Astrocyte (in vitro differentiated cells and primary cell): Measurements from ENCODE around the gene SNED1. TPM values are rescaled to one million over a fixed set of nuclear protein-coding genes. Genes with fewer than 3 reads are reported as not detected.

Experiments used
- DNase-seq: peaks from one replicate; pipeline ENCODE4 v3.0.0-alpha.2; 2010; ENCODE audit warnings: low read depth
- FAIRE-seq: peaks from 2 replicates; lab custom pipeline; 2011; peaks lifted over from hg19 to GRCh38; lab: Jason Lieb, UNC
- H2AFZ ChIP-seq: 2 replicates; pipeline ENCODE4 v1.6.0; 2012; ENCODE audit warnings: low read depth, low read length, inconsistent platforms
- H3K27ac ChIP-seq: 2 replicates; pipeline ENCODE4 v1.5.1; 2011; ENCODE audit warnings: low read depth, low read length, inconsistent platforms
- H3K27me3 ChIP-seq: 2 replicates; pipeline ENCODE4 v1.6.0; 2011; ENCODE audit warnings: low read length, inconsistent platforms; ENCODE audit not compliant: insufficient read depth
- H3K36me3 ChIP-seq: 2 replicates; pipeline ENCODE4 v1.5.1; 2011; ENCODE audit warnings: low read length, inconsistent platforms; ENCODE audit not compliant: insufficient read depth
- H3K4me1 ChIP-seq: 2 replicates; pipeline ENCODE4 v1.5.1; 2011; ENCODE audit warnings: low read length, inconsistent platforms; ENCODE audit not compliant: insufficient read depth
- H3K4me2 ChIP-seq: 2 replicates; pipeline ENCODE4 v1.6.0; 2012; ENCODE audit warnings: low read length, inconsistent platforms
- H3K4me3 ChIP-seq: 2 replicates; pipeline ENCODE4 v1.5.1; 2011; ENCODE audit warnings: low read depth, mild to moderate bottlenecking, low read length, inconsistent platforms; ENCODE audit not compliant: insufficient read depth
- H3K79me2 ChIP-seq: 2 replicates; pipeline ENCODE4 v1.6.0; 2012; ENCODE audit warnings: mild to moderate bottlenecking, low read length, inconsistent platforms; ENCODE audit not compliant: insufficient read depth
- H3K9ac ChIP-seq: 2 replicates; pipeline ENCODE4 v1.6.0; 2012; ENCODE audit warnings: mild to moderate bottlenecking, low read length, inconsistent platforms
- H3K9me3 ChIP-seq: 2 replicates; pipeline ENCODE4 v1.5.1; 2012; ENCODE audit warnings: low read depth, mild to moderate bottlenecking, low read length, inconsistent platforms; ENCODE audit not compliant: insufficient read depth
- H4K20me1 ChIP-seq: 2 replicates; pipeline ENCODE4 v1.6.0; 2012; ENCODE audit warnings: low read length, inconsistent platforms; ENCODE audit not compliant: insufficient read depth
- H3K27ac Mint-ChIP-seq: one replicate; pipeline ENCODE4 v1.8.0; 2021; ENCODE audit warnings: mild to moderate bottlenecking, mixed read lengths; ENCODE audit not compliant: unreplicated experiment
- H3K27me3 Mint-ChIP-seq: one replicate; pipeline ENCODE4 v1.8.0; 2021; ENCODE audit warnings: low read depth, mixed read lengths; ENCODE audit not compliant: unreplicated experiment
- H3K36me3 Mint-ChIP-seq: one replicate; pipeline ENCODE4 v1.8.0; 2021; ENCODE audit warnings: low read depth, mixed read lengths; ENCODE audit not compliant: unreplicated experiment
- H3K4me1 Mint-ChIP-seq: one replicate; pipeline ENCODE4 v1.8.0; 2021; ENCODE audit warnings: low read depth, mixed read lengths; ENCODE audit not compliant: unreplicated experiment
- H3K4me3 Mint-ChIP-seq: one replicate; pipeline ENCODE4 v1.8.0; 2021; ENCODE audit warnings: mild to moderate bottlenecking, moderate library complexity, mixed read lengths; ENCODE audit not compliant: unreplicated experiment
- H3K9me3 Mint-ChIP-seq: one replicate; pipeline ENCODE4 v1.8.0; 2021; ENCODE audit warnings: mild to moderate bottlenecking, mixed read lengths; ENCODE audit not compliant: unreplicated experiment
- EZH2 ChIP-seq: IDR thresholded peaks from 2 replicates; pipeline ENCODE4 v1.6.1; 2012; ENCODE audit warnings: mild to moderate bottlenecking, low read length, inconsistent platforms; ENCODE audit not compliant: insufficient read depth
- total RNA-seq: library from RNA; stranded (reverse); gene quantifications from 2 replicates; pipeline ENCODE4 v1.2.1, GENCODE V29; 2021
- TF ChIP-seq, protein P1 (sequence below): IDR thresholded peaks from 2 replicates; pipeline ENCODE4 v1.5.1; 2011; ENCODE audit warnings: low read depth, mild to moderate bottlenecking, inconsistent platforms, low read length, moderate library complexity; ENCODE audit not compliant: insufficient read depth

The SNED1 gene
- total RNA-seq, 1 donor from 2014 or later = 0.23 TPM

DNA sequence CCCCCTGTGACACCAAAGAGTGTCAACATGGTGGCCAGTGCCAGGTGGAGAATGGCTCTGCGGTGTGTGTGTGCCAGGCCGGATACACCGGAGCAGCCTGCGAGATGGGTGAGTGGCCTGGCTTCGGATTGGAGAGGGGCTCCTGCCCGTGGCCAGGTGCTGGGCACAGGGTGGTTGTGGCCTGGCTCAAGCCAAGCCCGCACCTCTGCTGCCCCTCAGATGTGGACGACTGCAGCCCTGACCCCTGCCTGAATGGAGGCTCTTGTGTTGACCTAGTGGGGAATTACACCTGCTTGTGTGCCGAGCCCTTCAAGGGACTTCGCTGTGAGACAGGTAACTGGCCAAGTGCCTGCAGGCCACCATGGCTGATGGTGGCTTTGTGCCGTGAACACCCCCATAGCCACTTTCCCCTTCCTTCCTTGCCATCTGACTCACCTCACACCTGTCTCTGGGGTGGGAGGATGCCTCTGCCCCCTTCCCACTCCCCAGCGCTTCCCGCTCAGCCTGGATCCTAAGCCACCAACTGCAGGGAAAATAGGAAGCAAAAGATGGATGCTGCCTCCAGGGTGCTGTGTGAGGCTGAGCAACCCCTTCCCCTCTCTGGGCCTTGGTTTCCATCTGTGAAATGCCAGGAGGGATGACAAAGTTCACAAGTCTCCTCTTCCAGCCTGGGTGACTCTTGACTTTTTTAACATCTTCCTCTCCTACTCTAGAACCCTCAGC lies 41.8 kb downstream of the SNED1 start:
- DNase-seq (no peak), FAIRE-seq (no peak)
- Histone ChIP-seq H3K4me2 (no peak overlapping the region), H3K27me3 (peaks cover 11% of the 10 kb centered on the region), H3K9ac (no peak overlapping the region), H4K20me1 (peaks cover 3% of the 10 kb centered on the region), H3K4me3 (no peak overlapping the region), H3K27ac (no peak overlapping the region), H3K79me2 (no peaks in the 10 kb centered on the region), H2AFZ (no peak overlapping the region), H3K4me1 (peaks cover 7% of the 10 kb centered on the region), H3K36me3 (no peaks in the 10 kb centered on the region), H3K9me3 (no peaks in the 10 kb centered on the region)
- TF ChIP-seq, protein P1, sequence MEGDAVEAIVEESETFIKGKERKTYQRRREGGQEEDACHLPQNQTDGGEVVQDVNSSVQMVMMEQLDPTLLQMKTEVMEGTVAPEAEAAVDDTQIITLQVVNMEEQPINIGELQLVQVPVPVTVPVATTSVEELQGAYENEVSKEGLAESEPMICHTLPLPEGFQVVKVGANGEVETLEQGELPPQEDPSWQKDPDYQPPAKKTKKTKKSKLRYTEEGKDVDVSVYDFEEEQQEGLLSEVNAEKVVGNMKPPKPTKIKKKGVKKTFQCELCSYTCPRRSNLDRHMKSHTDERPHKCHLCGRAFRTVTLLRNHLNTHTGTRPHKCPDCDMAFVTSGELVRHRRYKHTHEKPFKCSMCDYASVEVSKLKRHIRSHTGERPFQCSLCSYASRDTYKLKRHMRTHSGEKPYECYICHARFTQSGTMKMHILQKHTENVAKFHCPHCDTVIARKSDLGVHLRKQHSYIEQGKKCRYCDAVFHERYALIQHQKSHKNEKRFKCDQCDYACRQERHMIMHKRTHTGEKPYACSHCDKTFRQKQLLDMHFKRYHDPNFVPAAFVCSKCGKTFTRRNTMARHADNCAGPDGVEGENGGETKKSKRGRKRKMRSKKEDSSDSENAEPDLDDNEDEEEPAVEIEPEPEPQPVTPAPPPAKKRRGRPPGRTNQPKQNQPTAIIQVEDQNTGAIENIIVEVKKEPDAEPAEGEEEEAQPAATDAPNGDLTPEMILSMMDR = no peak
- TF ChIP-seq EZH2 = no peak
- Mint-ChIP-seq H3K36me3 (peaks cover 2% of the 10 kb centered on the region), H3K27ac (no peak overlapping the region), H3K4me1 (no peaks in the 10 kb centered on the region), H3K9me3 (no peaks in the 10 kb centered on the region), H3K4me3 (no peak overlapping the region), H3K27me3 (peaks cover 72% of the 10 kb centered on the region)

DNA sequence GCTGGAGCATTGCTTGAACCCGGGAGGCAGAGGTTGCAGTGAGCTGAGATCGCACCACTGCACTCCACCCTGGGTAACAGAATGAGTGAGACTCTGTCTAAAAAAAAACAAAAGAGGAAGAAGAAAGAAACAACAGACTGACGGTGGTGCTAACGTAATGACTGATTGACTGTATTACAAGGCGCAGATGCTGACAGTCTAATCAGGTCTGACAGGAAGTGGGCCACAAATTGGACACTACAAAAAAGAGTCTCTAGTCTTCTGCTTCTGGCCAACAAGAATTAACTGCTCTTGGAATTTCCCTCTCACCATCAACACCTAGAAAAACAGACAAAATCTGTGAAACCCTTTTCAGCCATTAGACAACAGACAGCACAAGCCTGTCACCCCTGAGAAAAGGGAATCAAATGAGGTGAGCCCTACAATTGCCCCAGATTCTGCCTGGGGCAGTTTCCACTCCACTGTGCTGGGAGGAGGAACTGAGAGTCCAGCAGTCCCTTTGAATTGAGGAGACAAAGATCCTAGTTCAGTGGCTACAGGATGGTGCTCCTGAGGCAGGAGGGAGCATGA lies 43.3 kb downstream of the SNED1 start:
- H3K4me3 Mint-ChIP-seq = no peak overlapping the region
- H3K4me1 Mint-ChIP-seq = no peaks in the 10 kb centered on the region
- H3K79me2 ChIP-seq = no peaks in the 10 kb centered on the region
- H3K27me3 Mint-ChIP-seq = peaks cover 79% of the 10 kb centered on the region
- H3K9ac ChIP-seq = no peak overlapping the region
- H3K9me3 ChIP-seq = no peaks in the 10 kb centered on the region
- H3K4me1 ChIP-seq = peaks cover 1% of the 10 kb centered on the region
- H3K27me3 ChIP-seq = peaks cover 11% of the 10 kb centered on the region
- no peak overlapping the region for H3K27ac ChIP-seq
- DNase-seq (no peak), FAIRE-seq (no peak)
- H3K9me3 Mint-ChIP-seq = peaks cover 6% of the 10 kb centered on the region
- no peaks in the 10 kb centered on the region for H3K36me3 ChIP-seq
- peaks cover 3% of the 10 kb centered on the region for H4K20me1 ChIP-seq
- TF ChIP-seq EZH2 = no peak
- TF ChIP-seq, protein P1 = no peak
- H3K27ac Mint-ChIP-seq = no peak overlapping the region
- no peak overlapping the region for H3K4me2 ChIP-seq
- H2AFZ ChIP-seq = no peak overlapping the region
- no peak overlapping the region for H3K4me3 ChIP-seq
- H3K36me3 Mint-ChIP-seq = peaks cover 2% of the 10 kb centered on the region

DNA sequence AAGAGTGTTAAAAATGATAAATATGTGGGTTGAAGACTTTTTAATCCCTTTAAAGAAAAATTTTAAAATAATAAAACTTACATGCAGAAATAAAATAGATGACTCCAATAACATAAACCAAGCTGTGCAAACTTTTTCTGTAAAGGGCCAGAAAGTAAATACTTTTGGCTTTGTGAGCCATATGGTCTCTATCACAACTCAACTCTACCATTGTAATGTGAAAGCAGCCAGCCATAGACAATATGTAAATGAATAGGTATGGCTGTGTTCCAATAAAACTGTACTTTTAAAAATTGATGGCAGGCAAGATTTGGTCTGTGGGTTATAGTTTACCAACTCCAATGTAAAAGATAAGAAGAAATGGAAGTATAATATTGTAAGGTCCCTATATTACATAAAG lies 45.2 kb downstream of the SNED1 start:
- H2AFZ ChIP-seq = no peak overlapping the region
- no peak for FAIRE-seq
- no peaks in the 10 kb centered on the region for H3K36me3 Mint-ChIP-seq
- peaks cover 5% of the 10 kb centered on the region for H3K27me3 ChIP-seq
- no peaks in the 10 kb centered on the region for H4K20me1 ChIP-seq
- H3K27ac ChIP-seq = no peak overlapping the region
- H3K27me3 Mint-ChIP-seq = peaks cover 74% of the 10 kb centered on the region
- TF ChIP-seq EZH2 = no peak
- TF ChIP-seq, protein P1 = no peak
- H3K4me3 Mint-ChIP-seq = no peak overlapping the region
- no peaks in the 10 kb centered on the region for H3K9me3 ChIP-seq
- DNase-seq = no peak
- H3K9ac ChIP-seq = no peak overlapping the region
- no peak overlapping the region for H3K27ac Mint-ChIP-seq
- no peak overlapping the region for H3K4me2 ChIP-seq
- no peaks in the 10 kb centered on the region for H3K4me1 Mint-ChIP-seq
- no peaks in the 10 kb centered on the region for H3K36me3 ChIP-seq
- H3K79me2 ChIP-seq = no peaks in the 10 kb centered on the region
- no peak overlapping the region for H3K4me3 ChIP-seq
- H3K9me3 Mint-ChIP-seq = peaks cover 7% of the 10 kb centered on the region
- no peaks in the 10 kb centered on the region for H3K4me1 ChIP-seq
